GM23338 (cell line): ENCODE measurements around the gene DEK.

ENCODE experiments used
- CREB1 ChIP-seq: fragments of 250-450 bp; sonication (Bioruptor Pico); IDR thresholded peaks from 2 replicates; pipeline ENCODE4 v1.5.0; 2020; ENCODE audit warnings: low read depth, mild to moderate bottlenecking, moderate library complexity
- EZH2 ChIP-seq: fragments of 200-600 bp; sonication (generic); IDR thresholded peaks from one replicate; pipeline ENCODE4 v1.8.0; 2017; ENCODE audit warnings: antibody characterized with exemption, mild to moderate bottlenecking, low read depth; ENCODE audit not compliant: unreplicated experiment
- EZH2phosphoT487 ChIP-seq: fragments of 200-600 bp; sonication (generic); IDR thresholded peaks from one replicate; pipeline ENCODE4 v1.8.1; 2018; ENCODE audit warnings: antibody characterized with exemption; ENCODE audit not compliant: unreplicated experiment
- JUNB ChIP-seq: IDR thresholded peaks from one replicate; pipeline ENCODE4 v1.6.1; 2016; ENCODE audit warnings: antibody characterized with exemption; ENCODE audit not compliant: unreplicated experiment
- NANOG ChIP-seq: IDR thresholded peaks from 2 replicates; pipeline ENCODE4 v1.6.1; 2016; ENCODE audit warnings: antibody characterized with exemption, borderline replicate concordance
- POLR2AphosphoS5 ChIP-seq: IDR thresholded peaks from 2 replicates; pipeline ENCODE4 v1.6.1; 2016; ENCODE audit warnings: antibody characterized with exemption, low read depth
- REST ChIP-seq: IDR thresholded peaks from one replicate; pipeline ENCODE4 v1.6.1; 2018; ENCODE audit warnings: antibody characterized with exemption; ENCODE audit not compliant: unreplicated experiment
- STAT1 ChIP-seq: IDR thresholded peaks from one replicate; pipeline ENCODE4 v1.6.1; 2016; ENCODE audit warnings: antibody characterized with exemption; ENCODE audit not compliant: unreplicated experiment
- ZNF331 ChIP-seq: fragments of 250-450 bp; sonication (Bioruptor Pico); IDR thresholded peaks from 2 replicates; pipeline ENCODE4 v1.5.0; 2020; ENCODE audit warnings: low read depth, mild to moderate bottlenecking, moderate library complexity
- ZNF462 ChIP-seq: fragments of 250-450 bp; sonication (Bioruptor Pico); IDR thresholded peaks from 2 replicates; pipeline ENCODE4 v1.5.0; 2020; ENCODE audit warnings: mild to moderate bottlenecking, moderate library complexity
- TF ChIP-seq, protein P1 (sequence below), 2 experiments: fragments of 200-600 bp in 1 of 2; sonication (generic) in 1 of 2; conservative IDR thresholded peaks; 2 replicates each; pipeline versions ENCODE4 v1.5.1 to v1.6.1; 2016 to 2017; ENCODE audit warnings: antibody characterized with exemption in 2 of 2, low read depth in 2 of 2, mild to moderate bottlenecking in 2 of 2, moderate library complexity in 1 of 2
- TF ChIP-seq, protein P2 (sequence below): IDR thresholded peaks from 2 replicates; pipeline ENCODE4 v1.6.1; 2016; ENCODE audit warnings: antibody characterized with exemption

DNA sequence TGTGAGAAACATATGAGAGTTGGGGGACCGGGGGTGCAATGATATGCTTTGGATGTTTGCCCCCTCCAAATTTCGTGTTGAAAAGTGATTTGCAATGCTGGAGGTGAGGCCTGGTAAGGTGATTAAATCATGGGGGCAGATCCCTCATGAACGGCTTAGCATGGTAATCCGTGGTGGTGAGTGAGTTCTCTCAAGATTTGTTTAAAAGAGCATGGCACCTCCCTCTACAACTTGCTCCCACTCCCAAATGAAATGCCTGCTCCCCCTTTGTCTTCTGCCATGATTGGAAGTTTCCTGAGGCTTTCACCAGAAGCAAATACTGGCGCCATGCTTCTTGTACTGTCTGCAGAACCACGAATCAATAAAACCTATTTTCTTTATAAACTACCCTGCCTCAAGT lies 2.5 kb downstream of the DEK start:
- TF ChIP-seq, protein P1, sequence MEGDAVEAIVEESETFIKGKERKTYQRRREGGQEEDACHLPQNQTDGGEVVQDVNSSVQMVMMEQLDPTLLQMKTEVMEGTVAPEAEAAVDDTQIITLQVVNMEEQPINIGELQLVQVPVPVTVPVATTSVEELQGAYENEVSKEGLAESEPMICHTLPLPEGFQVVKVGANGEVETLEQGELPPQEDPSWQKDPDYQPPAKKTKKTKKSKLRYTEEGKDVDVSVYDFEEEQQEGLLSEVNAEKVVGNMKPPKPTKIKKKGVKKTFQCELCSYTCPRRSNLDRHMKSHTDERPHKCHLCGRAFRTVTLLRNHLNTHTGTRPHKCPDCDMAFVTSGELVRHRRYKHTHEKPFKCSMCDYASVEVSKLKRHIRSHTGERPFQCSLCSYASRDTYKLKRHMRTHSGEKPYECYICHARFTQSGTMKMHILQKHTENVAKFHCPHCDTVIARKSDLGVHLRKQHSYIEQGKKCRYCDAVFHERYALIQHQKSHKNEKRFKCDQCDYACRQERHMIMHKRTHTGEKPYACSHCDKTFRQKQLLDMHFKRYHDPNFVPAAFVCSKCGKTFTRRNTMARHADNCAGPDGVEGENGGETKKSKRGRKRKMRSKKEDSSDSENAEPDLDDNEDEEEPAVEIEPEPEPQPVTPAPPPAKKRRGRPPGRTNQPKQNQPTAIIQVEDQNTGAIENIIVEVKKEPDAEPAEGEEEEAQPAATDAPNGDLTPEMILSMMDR (conservative IDR thresholded peaks at IDR 0.05; ENCODE audit: low read depth in 2 of 2), result no peak
- TF ChIP-seq EZH2phosphoT487, result no peak
- TF ChIP-seq EZH2, result no peak
- no peak for TF ChIP-seq POLR2AphosphoS5
- no peak for TF ChIP-seq CREB1 (CRISPR knock-in tag)
- TF ChIP-seq NANOG, result no peak
- no peak for TF ChIP-seq STAT1
- TF ChIP-seq REST, result no peak
- TF ChIP-seq, protein P2, sequence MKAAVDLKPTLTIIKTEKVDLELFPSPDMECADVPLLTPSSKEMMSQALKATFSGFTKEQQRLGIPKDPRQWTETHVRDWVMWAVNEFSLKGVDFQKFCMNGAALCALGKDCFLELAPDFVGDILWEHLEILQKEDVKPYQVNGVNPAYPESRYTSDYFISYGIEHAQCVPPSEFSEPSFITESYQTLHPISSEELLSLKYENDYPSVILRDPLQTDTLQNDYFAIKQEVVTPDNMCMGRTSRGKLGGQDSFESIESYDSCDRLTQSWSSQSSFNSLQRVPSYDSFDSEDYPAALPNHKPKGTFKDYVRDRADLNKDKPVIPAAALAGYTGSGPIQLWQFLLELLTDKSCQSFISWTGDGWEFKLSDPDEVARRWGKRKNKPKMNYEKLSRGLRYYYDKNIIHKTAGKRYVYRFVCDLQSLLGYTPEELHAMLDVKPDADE, result no peak
- TF ChIP-seq JUNB, result no peak
- TF ChIP-seq ZNF331 (CRISPR knock-in tag), result no peak
- TF ChIP-seq ZNF462, result no peak
